H1 (cell line): ENCODE measurements around the gene MIEN1. TPM values are rescaled to one million over a fixed set of nuclear protein-coding genes. Genes with fewer than 3 reads are reported as not detected.
A peak's percentile ranks its signal among the peaks of the same experiment; 100 is the strongest.

Experiments used
- CTCF ChIA-PET: fragments of 300-600 bp; sonication (Branson Sonifier 250); formaldehyde crosslinking; loops from one replicate; lab custom pipeline; 2021; ENCODE audit not compliant: partially characterized antibody; lab: Charles Lee
- POLR2A ChIA-PET: fragments of 300-600 bp; sonication (Branson Sonifier 250); formaldehyde crosslinking; loops from one replicate; lab custom pipeline; 2021; ENCODE audit warnings: inconsistent platforms; ENCODE audit not compliant: partially characterized antibody; lab: Charles Lee
- DNase-seq, 2 experiments: peaks; one replicate each; pipeline versions ENCODE4 v3.0.0 to v3.0.0-alpha.2; 2010 to 2022; ENCODE audit warnings: low spot score in 2 of 2, low read depth in 1 of 2, mixed read lengths in 1 of 2
- FAIRE-seq: peaks from 2 replicates; lab custom pipeline; 2011; peaks lifted over from hg19 to GRCh38; lab: Jason Lieb, UNC
- H2AFZ ChIP-seq: 2 replicates; pipeline ENCODE4 v1.8.1; 2012; ENCODE audit warnings: low read length, inconsistent platforms
- H2AK5ac ChIP-seq: 2 replicates; pipeline ENCODE4 v1.6.1; 2013; ENCODE audit warnings: low read depth, low read length
- H2BK120ac ChIP-seq: replicated peaks from 2 replicates; pipeline ENCODE3; 2013; ENCODE audit warnings: low read depth, low read length, inconsistent platforms
- H2BK12ac ChIP-seq: 2 replicates; pipeline ENCODE4 v1.6.1; 2013; ENCODE audit warnings: low read depth, low read length
- H2BK15ac ChIP-seq: 2 replicates; pipeline ENCODE4 v1.6.1; 2013; ENCODE audit warnings: low read length
- H2BK20ac ChIP-seq: 2 replicates; pipeline ENCODE4 v1.6.1; 2013; ENCODE audit warnings: low read length
- H2BK5ac ChIP-seq: 2 replicates; pipeline ENCODE4 v1.6.1; 2013; ENCODE audit warnings: low read depth, low read length
- H3K14ac ChIP-seq: 2 replicates; pipeline ENCODE4 v1.6.1; 2013; ENCODE audit warnings: inconsistent platforms; ENCODE audit not compliant: insufficient read length
- H3K18ac ChIP-seq: 2 replicates; pipeline ENCODE4 v1.6.1; 2013; ENCODE audit warnings: low read length; ENCODE audit errors: extremely low read depth
- H3K23ac ChIP-seq: 2 replicates; pipeline ENCODE4 v1.6.1; 2013; ENCODE audit warnings: inconsistent platforms; ENCODE audit not compliant: insufficient read length
- H3K23me2 ChIP-seq: 2 replicates; pipeline ENCODE4 v1.6.1; 2013; ENCODE audit warnings: low read depth, low read length
- H3K27ac ChIP-seq: 2 replicates; pipeline ENCODE4 v1.6.1; 2011; ENCODE audit warnings: low read depth, low read length, inconsistent platforms
- H3K27me3 ChIP-seq, 4 experiments: replicated peaks in 1 of 4; 1 replicate in 1 of 4; 2 replicates in 3 of 4; pipeline versions ENCODE4 v1.6.1 to v1.8.1; 2011 to 2013; ENCODE audit warnings: low read length in 3 of 4, mild to moderate bottlenecking in 3 of 4, inconsistent platforms in 2 of 4, mixed read lengths in 2 of 4, moderate library complexity in 1 of 4; ENCODE audit not compliant: control insufficient read depth in 3 of 4, insufficient read depth in 3 of 4; ENCODE audit errors: extremely low read depth in 1 of 4
- H3K36me3 ChIP-seq, 4 experiments: 2 replicates each; pipeline versions ENCODE4 v1.6.1 to v1.8.1; 2011 to 2013; ENCODE audit warnings: mild to moderate bottlenecking in 4 of 4, low read length in 3 of 4, moderate library complexity in 2 of 4, control low read depth in 1 of 4, inconsistent platforms in 1 of 4; ENCODE audit not compliant: insufficient read depth in 4 of 4, control insufficient read depth in 2 of 4
- H3K4ac ChIP-seq: replicated peaks from 2 replicates; pipeline ENCODE3; 2013; ENCODE audit warnings: low read length, low read depth, mixed read lengths, inconsistent platforms; ENCODE audit not compliant: insufficient read length
- H3K4me1 ChIP-seq, 4 experiments: replicated peaks in 1 of 4; 1 replicate in 1 of 4; 2 replicates in 3 of 4; pipeline versions ENCODE4 v1.6.1 to v1.8.1; 2011 to 2013; ENCODE audit warnings: low read length in 3 of 4, inconsistent platforms in 2 of 4, mixed read lengths in 1 of 4; ENCODE audit not compliant: insufficient read depth in 4 of 4, control insufficient read depth in 3 of 4
- H3K4me2 ChIP-seq, 2 experiments: 2 replicates each; pipeline versions ENCODE4 v1.6.1 to v1.8.1; 2011 to 2013; ENCODE audit warnings: low read depth in 2 of 2, low read length in 2 of 2, control low read depth in 1 of 2, inconsistent platforms in 1 of 2, mild to moderate bottlenecking in 1 of 2; ENCODE audit not compliant: insufficient read depth in 1 of 2
- H3K4me3 ChIP-seq, 4 experiments: fragments of 200-600, 300-600 bp in 1 of 4; sonication (generic), shearing (Covaris generic), sonication (Bioruptor Twin) in 1 of 4; 2 replicates each; pipeline versions ENCODE4 v1.5.1 to v1.8.1; 2011 to 2016; ENCODE audit warnings: low read length in 4 of 4, low read depth in 3 of 4, control low read depth in 2 of 4, inconsistent platforms in 2 of 4, mild to moderate bottlenecking in 2 of 4, mixed read lengths in 1 of 4, moderate library complexity in 1 of 4; ENCODE audit not compliant: insufficient read depth in 2 of 4; ENCODE audit errors: extremely low read depth in 1 of 4
- H3K56ac ChIP-seq: replicated peaks from 2 replicates; pipeline ENCODE3; 2013; ENCODE audit warnings: low read depth, mild to moderate bottlenecking, mixed read lengths, low read length, inconsistent platforms; ENCODE audit not compliant: insufficient read length
- H3K79me1 ChIP-seq: 2 replicates; pipeline ENCODE4 v1.6.1; 2013; ENCODE audit warnings: low read depth, low read length, control low read depth
- H3K79me2 ChIP-seq, 2 experiments: 2 replicates each; pipeline versions ENCODE4 v1.6.1 to v1.8.1; 2012 to 2013; ENCODE audit warnings: low read length in 2 of 2, mild to moderate bottlenecking in 2 of 2, inconsistent platforms in 1 of 2; ENCODE audit not compliant: insufficient read depth in 2 of 2, control insufficient read depth in 1 of 2
- H3K9ac ChIP-seq, 4 experiments: replicated peaks in 1 of 4; 1 replicate in 1 of 4; 2 replicates in 3 of 4; pipeline versions ENCODE4 v1.6.1 to v1.8.1; 2011 to 2013; ENCODE audit warnings: low read depth in 3 of 4, low read length in 3 of 4, control low read depth in 2 of 4, mild to moderate bottlenecking in 2 of 4, moderate library complexity in 2 of 4, inconsistent platforms in 1 of 4; ENCODE audit errors: extremely low read depth in 1 of 4
- H3K9me3 ChIP-seq, 2 experiments: 2 replicates each; pipeline versions ENCODE4 v1.6.1 to v1.8.1; 2012 to 2013; ENCODE audit warnings: mild to moderate bottlenecking in 2 of 2, moderate library complexity in 2 of 2, control low read depth in 1 of 2, inconsistent platforms in 1 of 2, low read depth in 1 of 2, low read length in 1 of 2, mixed read lengths in 1 of 2; ENCODE audit not compliant: insufficient read depth in 2 of 2
- H4K20me1 ChIP-seq, 2 experiments: replicated peaks in 1 of 2; 2 replicates each; pipeline versions ENCODE3 to v1.8.1; 2011 to 2013; ENCODE audit warnings: inconsistent platforms in 2 of 2, low read length in 2 of 2, mild to moderate bottlenecking in 1 of 2; ENCODE audit not compliant: insufficient read depth in 2 of 2, control insufficient read depth in 1 of 2
- H4K5ac ChIP-seq: 2 replicates; pipeline ENCODE4 v1.6.1; 2013; ENCODE audit warnings: low read length, low read depth, mixed read lengths, inconsistent platforms; ENCODE audit not compliant: insufficient read length
- H4K8ac ChIP-seq: 2 replicates; pipeline ENCODE4 v1.8.0; 2013; ENCODE audit warnings: mild to moderate bottlenecking, moderate library complexity, low read length, inconsistent platforms; ENCODE audit not compliant: insufficient read depth; ENCODE audit errors: extremely low read depth
- H4K91ac ChIP-seq: replicated peaks from 2 replicates; pipeline ENCODE3; 2013; ENCODE audit warnings: low read length, mixed read lengths, inconsistent platforms; ENCODE audit not compliant: insufficient read length
- CHD1 ChIP-seq: IDR thresholded peaks from 2 replicates; pipeline ENCODE4 v1.6.1; 2012; ENCODE audit warnings: low read depth, low read length, improper control_type of control experiment
- NANOG ChIP-seq: IDR thresholded peaks from 2 replicates; pipeline ENCODE4 v1.6.1; 2011; ENCODE audit warnings: low read length, low read depth, mild to moderate bottlenecking, inconsistent platforms; ENCODE audit not compliant: insufficient read depth, poor library complexity, severe bottlenecking
- POLR2AphosphoS5 ChIP-seq: IDR thresholded peaks from 2 replicates; pipeline ENCODE4 v1.6.1; 2011; ENCODE audit warnings: low read depth, low read length
- RAD21 ChIP-seq, 2 experiments: IDR thresholded peaks in 1 of 2; conservative IDR thresholded peaks in 1 of 2; 2 replicates each; pipeline ENCODE4 v1.6.1; 2011; ENCODE audit warnings: low read depth in 2 of 2, low read length in 2 of 2, improper control_type of control experiment in 1 of 2, inconsistent platforms in 1 of 2, mild to moderate bottlenecking in 1 of 2, moderate library complexity in 1 of 2
- WGBS, 2 experiments: shearing (Covaris generic) in 1 of 2; methylation state at CpG; one replicate each; pipeline versions ENCODE4 v1.1.6 to v1.1.7; 2013 to 2015; ENCODE audit warnings: low lambda C conversion rate in 2 of 2, mixed read lengths in 2 of 2, inconsistent platforms in 1 of 2, low coverage in 1 of 2, missing lambda C conversion rate in 1 of 2; ENCODE audit not compliant: insufficient replicate concordance in 2 of 2, insufficient coverage in 1 of 2, insufficient read length in 1 of 2; ENCODE audit errors: extremely low coverage in 1 of 2, missing lambda C conversion rate in 1 of 2; 5-methylcytosine and 5-hydroxymethylcytosine counted together
- polyA plus RNA-seq, 7 experiments: library from polyadenylated mRNA; depleted of rRNA in 3 of 7; stranded (reverse) in 5 of 7; unstranded in 2 of 7; fragments of >200 nt in 5 of 7; fragments of 200-250 nt in 2 of 7; gene quantifications; 1 replicate in 5 of 7; 2 replicates in 1 of 7; 4 replicates in 1 of 7; pipeline versions ENCODE4 v1.2.1 to v1.2.3, GENCODE V29; 2011 to 2013; ENCODE audit warnings: missing spikeins in 2 of 7, mixed read lengths in 2 of 7
- total RNA-seq: library from RNA; stranded (reverse); fragmentation: NEBNext Ultra II Directional; extraction: Animal tissue kit (Norgen Biotek cat#: 25700); gene quantifications from 2 replicates; pipeline ENCODE4 v1.2.1, GENCODE V29; 2021
- TF ChIP-seq, protein P1 (sequence below), 3 experiments: IDR thresholded peaks; 1 replicate in 2 of 3; 2 replicates in 1 of 3; pipeline versions ENCODE4 v1.5.1 to v1.6.1; 2011; ENCODE audit warnings: low read length in 3 of 3, mild to moderate bottlenecking in 3 of 3, inconsistent platforms in 2 of 3, low read depth in 1 of 3, moderate library complexity in 1 of 3; ENCODE audit not compliant: insufficient read depth in 1 of 3; ENCODE audit errors: control extremely low read depth in 1 of 3
- TF ChIP-seq, protein P2 (sequence below): IDR thresholded peaks from 2 replicates; pipeline ENCODE4 v1.6.1; 2012; ENCODE audit warnings: inconsistent platforms

MIEN1 gene
- total and polyA plus RNA-seq, 2 of the 8 experiments (the other 6 are each of a cell fraction or from before 2014, with no cell fraction given) = 29.6 to 54.9 TPM

- Histone ChIP-seq H3K4me2 (peak overlapping the region in 1 of 2 experiments; percentile 88; a peak in 2 of 4 replicates), H4K91ac (no peak overlapping the region), H3K79me2 (peaks cover 42 to 98% of the 10 kb centered on the region in 2 experiments), H2BK120ac (no peak overlapping the region), H3K14ac (no peak overlapping the region), H3K56ac (no peak overlapping the region), H3K9ac (no peak overlapping the region), H2BK15ac (0 out of 2 replicates have a peak overlapping the region, but pooled peaks have one; percentile 72), H4K5ac (no peak overlapping the region), H2AFZ (no peak overlapping the region), H3K27me3 (no peaks in the 10 kb centered on the region), H3K23me2 (peaks cover 13% of the 10 kb centered on the region), H3K79me1 (peaks cover 22% of the 10 kb centered on the region), H3K36me3 (peaks cover 9 to 24% (median 16%) of the 10 kb centered on the region in 4 experiments), H4K8ac (no peak overlapping the region), H2AK5ac (no peak overlapping the region), H3K27ac (no peak overlapping the region), H2BK12ac (no peak overlapping the region), H4K20me1 (peaks cover 25 to 32% of the 10 kb centered on the region in 2 experiments), H3K4ac (no peak overlapping the region), H2BK5ac (peak overlapping the region; percentile 75; the same call in 1 of the 2 replicates), H3K9me3 (no peaks in the 10 kb centered on the region), H3K23ac (no peak overlapping the region), H3K4me1 (peaks cover 12 to 43% (median 26%) of the 10 kb centered on the region in 4 experiments), H2BK20ac (no peak overlapping the region), H3K4me3 (no peak overlapping the region), H3K18ac (no peak overlapping the region; the same call in 1 of the 2 replicates)
- WGBS, 2 experiments = 93% methylated on average over 5 of the region's 5 CpGs; no CpG with 5 or more reads in 1 of the 2 experiments
- ChIA-PET CTCF (interaction anchor here (0.6 to 52.4 kb wide), 7 partner anchors 24 to 70 kb away, joined by 3 to 1885 read pairs (median 5); partner anchors contain the start of genes MIEN1, PPP1R1B and STARD3), POLR2A (interaction anchor here (1.0 to 38.1 kb wide), 7 partner anchors 11 to 70 kb away, joined by 4 to 708 read pairs (median 6); partner anchors contain the start of genes MIEN1, PGAP3, PNMT and TCAP)
- no peak for DNase-seq
- TF ChIP-seq, protein P1, sequence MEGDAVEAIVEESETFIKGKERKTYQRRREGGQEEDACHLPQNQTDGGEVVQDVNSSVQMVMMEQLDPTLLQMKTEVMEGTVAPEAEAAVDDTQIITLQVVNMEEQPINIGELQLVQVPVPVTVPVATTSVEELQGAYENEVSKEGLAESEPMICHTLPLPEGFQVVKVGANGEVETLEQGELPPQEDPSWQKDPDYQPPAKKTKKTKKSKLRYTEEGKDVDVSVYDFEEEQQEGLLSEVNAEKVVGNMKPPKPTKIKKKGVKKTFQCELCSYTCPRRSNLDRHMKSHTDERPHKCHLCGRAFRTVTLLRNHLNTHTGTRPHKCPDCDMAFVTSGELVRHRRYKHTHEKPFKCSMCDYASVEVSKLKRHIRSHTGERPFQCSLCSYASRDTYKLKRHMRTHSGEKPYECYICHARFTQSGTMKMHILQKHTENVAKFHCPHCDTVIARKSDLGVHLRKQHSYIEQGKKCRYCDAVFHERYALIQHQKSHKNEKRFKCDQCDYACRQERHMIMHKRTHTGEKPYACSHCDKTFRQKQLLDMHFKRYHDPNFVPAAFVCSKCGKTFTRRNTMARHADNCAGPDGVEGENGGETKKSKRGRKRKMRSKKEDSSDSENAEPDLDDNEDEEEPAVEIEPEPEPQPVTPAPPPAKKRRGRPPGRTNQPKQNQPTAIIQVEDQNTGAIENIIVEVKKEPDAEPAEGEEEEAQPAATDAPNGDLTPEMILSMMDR (IDR thresholded peaks at IDR 0.05; ENCODE audit: control extremely low read depth in 1 of 3, insufficient read depth in 1 of 3, low read depth in 1 of 3, low read length in 3 of 3) = peak in 1 of 3 experiments; percentile 8; a peak in 1 of 4 replicates
- no peak for TF ChIP-seq CHD1
- TF ChIP-seq, protein P2, sequence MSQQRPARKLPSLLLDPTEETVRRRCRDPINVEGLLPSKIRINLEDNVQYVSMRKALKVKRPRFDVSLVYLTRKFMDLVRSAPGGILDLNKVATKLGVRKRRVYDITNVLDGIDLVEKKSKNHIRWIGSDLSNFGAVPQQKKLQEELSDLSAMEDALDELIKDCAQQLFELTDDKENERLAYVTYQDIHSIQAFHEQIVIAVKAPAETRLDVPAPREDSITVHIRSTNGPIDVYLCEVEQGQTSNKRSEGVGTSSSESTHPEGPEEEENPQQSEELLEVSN = no peak
- TF ChIP-seq RAD21 (IDR thresholded peaks at IDR 0.05 in 1 of 2, conservative IDR thresholded peaks at IDR 0.05 in 1 of 2; ENCODE audit: low read depth in 2 of 2, low read length in 2 of 2) = no peak
- TF ChIP-seq NANOG = no peak
- no peak for TF ChIP-seq POLR2AphosphoS5
- FAIRE-seq = no peak
Measured at GRCh38 chr17:39703913-39704312, 26.4 kb downstream of the MIEN1 start.
